ENCODE data around the gene CHSY3.

- no peak for TF ChIP-seq YY1 (IDR thresholded peaks at IDR 0.05; ENCODE audit: insufficient read depth, insufficient read length)
- TF ChIP-seq ZNF274 (IDR thresholded peaks at IDR 0.05; ENCODE audit: low read depth, low read length): no peak
Observed at GRCh38 chr5:129858131-129858675, 46.1 kb upstream of the CHSY3 start.

Data from NT2/D1 (cell line).